Neuron (in vitro differentiated cells): ENCODE measurements around the gene ZBTB25.
"Not testable (repeated sequence)": the region's sequence is repeated elsewhere in the genome, so short reads cannot be mapped to it uniquely, and the experiment has no call there.

ENCODE experiments used
- H2AFZ ChIP-seq: one replicate; pipeline ENCODE4 v1.6.1; 2013; ENCODE audit warnings: low read depth, mild to moderate bottlenecking, inconsistent platforms, low read length, moderate library complexity
- H3K27me3 ChIP-seq: one replicate; pipeline ENCODE4 v1.6.1; 2013; ENCODE audit warnings: low read length; ENCODE audit not compliant: insufficient read depth
- H3K36me3 ChIP-seq: one replicate; pipeline ENCODE4 v1.6.1; 2013; ENCODE audit warnings: low read length; ENCODE audit not compliant: insufficient read depth
- H3K4me1 ChIP-seq: one replicate; pipeline ENCODE4 v1.6.1; 2013; ENCODE audit warnings: low read length; ENCODE audit not compliant: insufficient read depth
- H3K4me3 ChIP-seq: 2 replicates; pipeline ENCODE4 v1.5.1; 2013; ENCODE audit warnings: mild to moderate bottlenecking, low read length, moderate library complexity
- H3K9me3 ChIP-seq: one replicate; pipeline ENCODE4 v1.6.1; 2013; ENCODE audit warnings: low read length

ZBTB25 gene

DNA sequence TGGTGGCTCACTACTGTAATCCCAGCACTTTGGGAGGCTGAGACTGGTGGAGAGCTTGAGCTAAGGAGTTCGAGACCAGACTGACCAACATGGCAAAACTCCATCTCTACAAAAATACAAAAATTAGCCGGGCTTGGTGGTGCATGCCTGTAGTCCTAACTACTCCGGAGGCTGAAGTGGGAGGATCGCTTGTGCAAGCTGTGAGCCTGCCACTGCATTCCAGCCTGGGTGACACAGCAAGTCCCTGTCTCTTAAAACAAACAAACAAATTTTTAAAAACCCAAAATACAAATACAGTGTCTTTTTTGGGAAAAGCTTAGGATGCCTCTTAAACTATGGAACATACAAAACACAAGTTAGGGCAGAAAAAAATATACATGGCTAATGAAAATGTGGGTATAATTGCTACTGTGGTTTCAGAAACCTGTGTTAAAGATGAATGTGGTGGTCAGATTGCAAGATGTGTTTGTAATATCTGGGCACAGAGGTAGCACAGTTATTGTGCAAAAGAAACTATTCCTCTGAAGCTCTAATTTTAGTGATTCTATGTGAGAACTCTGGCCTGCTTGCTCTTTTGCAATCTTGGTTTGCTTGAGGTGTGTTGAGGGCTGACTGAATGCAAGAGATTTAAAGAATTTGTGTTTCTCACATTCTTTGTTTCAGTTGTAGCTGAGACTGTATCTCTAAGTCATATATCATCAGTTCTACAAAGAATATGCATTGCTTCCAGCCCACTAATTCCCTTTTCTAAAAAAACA lies 33.0 kb upstream of the ZBTB25 start:
- Histone ChIP-seq H3K36me3 (no peaks in the 10 kb centered on the region), H3K4me3 (no peak overlapping the region), H3K9me3 (peaks cover 20% of the 10 kb centered on the region), H3K4me1 (peaks cover 3% of the 10 kb centered on the region), H2AFZ (no peak overlapping the region), H3K27me3 (no peaks in the 10 kb centered on the region)

DNA sequence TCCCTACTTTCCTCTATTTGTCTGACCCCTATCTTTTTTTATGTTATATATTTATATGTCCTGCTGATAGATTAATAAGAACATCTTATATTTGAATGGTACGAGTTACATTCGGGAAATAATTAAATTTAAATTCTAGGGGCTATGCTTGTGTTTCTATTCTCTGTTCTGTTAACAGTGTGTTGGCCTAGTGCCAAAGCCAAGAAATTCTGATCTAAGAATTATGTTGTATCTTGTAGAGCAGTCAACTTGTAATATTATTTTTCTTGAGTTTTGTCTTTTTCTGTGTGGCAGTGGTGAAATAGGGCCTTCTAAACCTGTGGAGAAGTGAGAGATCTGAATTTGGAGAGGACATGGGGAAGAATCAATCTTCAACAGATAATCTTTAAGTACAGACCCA lies 27.9 kb upstream of the ZBTB25 start:
- no peaks in the 10 kb centered on the region for H3K36me3 ChIP-seq
- H3K27me3 ChIP-seq: no peaks in the 10 kb centered on the region
- H2AFZ ChIP-seq: no peak overlapping the region
- no peaks in the 10 kb centered on the region for H3K9me3 ChIP-seq
- no peaks in the 10 kb centered on the region for H3K4me1 ChIP-seq
- no peak overlapping the region for H3K4me3 ChIP-seq

DNA sequence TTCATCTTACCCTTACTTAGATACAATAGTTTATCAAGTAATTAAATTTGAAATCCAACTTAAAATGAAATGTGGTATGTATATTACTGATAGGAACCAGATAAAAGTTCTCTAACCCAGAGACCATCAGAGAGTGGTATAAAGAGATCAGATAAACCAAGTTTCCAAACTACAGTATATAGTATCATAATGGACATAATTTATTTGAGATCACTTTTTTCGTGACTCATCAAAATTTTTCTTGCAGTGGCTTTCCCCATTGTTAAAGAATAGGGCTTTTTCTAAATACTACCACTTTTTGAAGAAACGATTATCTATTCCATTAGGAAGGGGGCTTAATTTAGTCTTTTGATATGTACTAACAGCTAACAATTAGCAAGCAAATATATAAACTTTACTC lies 21.7 kb upstream of the ZBTB25 start:
- no peaks in the 10 kb centered on the region for H3K9me3 ChIP-seq
- peaks cover 30% of the 10 kb centered on the region for H3K36me3 ChIP-seq

DNA sequence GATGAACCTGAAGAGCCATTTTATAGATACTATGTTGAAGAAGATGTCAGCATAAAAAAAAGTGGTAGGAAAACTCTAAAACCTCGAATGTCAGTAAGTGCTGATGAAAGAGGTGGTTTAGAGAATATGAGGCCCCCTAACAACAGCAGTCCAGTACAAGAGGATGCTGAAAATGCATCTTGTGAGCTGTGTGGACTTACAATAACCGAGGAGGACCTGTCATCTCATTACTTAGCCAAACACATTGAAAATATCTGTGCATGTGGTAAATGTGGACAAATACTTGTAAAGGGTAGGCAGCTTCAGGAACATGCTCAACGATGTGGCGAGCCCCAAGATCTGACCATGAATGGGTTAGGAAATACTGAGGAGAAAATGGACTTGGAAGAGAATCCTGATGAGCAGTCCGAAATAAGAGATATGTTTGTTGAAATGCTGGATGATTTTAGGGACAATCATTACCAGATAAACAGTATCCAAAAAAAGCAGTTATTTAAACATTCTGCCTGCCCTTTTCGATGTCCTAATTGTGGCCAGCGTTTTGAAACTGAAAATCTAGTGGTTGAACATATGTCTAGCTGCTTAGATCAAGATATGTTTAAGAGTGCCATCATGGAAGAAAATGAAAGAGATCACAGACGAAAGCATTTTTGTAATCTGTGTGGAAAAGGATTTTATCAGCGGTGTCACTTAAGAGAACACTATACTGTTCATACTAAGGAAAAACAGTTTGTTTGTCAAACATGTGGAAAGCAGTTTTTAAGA lies 19.1 kb upstream of the ZBTB25 start:
- H3K27me3 ChIP-seq: no peaks in the 10 kb centered on the region
- no peaks in the 10 kb centered on the region for H3K4me1 ChIP-seq
- H2AFZ ChIP-seq: no peak overlapping the region
- peaks cover 30% of the 10 kb centered on the region for H3K36me3 ChIP-seq
- no peak overlapping the region for H3K4me3 ChIP-seq
- no peaks in the 10 kb centered on the region for H3K9me3 ChIP-seq

More for the DNA sequence above, 21.7 kb upstream of the ZBTB25 start:
- H3K27me3 ChIP-seq: no peaks in the 10 kb centered on the region
- H3K4me1 ChIP-seq: no peaks in the 10 kb centered on the region
- H3K4me3 ChIP-seq: no peak overlapping the region
- H2AFZ ChIP-seq: no peak overlapping the region

DNA sequence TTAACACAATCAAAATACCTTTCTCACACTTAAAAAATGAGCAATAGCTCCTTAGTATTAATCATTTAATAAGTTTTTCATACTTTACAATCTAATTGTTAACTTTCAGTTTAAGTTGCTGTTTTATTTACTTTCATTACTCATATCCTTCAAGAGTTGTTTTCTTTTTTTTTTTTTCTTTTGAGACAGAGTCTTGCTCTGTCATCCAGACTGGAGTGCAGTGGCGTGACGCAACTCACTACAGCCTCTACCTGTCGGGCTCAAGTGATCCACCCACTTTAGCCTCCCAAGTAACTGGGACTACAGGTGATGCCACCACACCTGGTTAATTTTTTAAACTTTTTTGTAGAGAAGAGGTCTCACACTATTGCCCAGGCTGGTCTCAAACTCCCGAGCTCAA lies 17.1 kb upstream of the ZBTB25 start:
- Histone ChIP-seq H2AFZ (no peak overlapping the region), H3K4me1 (no peaks in the 10 kb centered on the region), H3K27me3 (no peaks in the 10 kb centered on the region), H3K36me3 (peaks cover 30% of the 10 kb centered on the region), H3K9me3 (no peaks in the 10 kb centered on the region), H3K4me3 (no peak overlapping the region)

DNA sequence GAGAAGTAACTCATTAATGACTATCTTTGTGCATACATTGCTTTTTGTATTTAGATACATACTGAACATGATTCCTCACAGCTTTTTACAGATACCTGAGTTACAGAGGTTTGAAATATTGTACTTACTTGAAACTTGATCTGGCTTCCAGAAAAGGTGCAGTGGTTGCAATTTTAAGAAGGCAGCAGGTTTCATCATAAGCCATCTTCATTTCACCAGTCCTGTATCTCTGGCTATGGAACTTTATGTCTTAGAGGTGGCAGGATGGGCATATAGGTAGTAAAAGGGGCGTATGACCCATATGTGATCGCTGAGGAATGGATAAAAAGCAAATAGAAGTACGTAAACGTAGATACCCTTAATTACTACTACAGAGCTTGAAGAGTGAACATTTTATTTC lies 14.6 kb upstream of the ZBTB25 start:
- H3K36me3 ChIP-seq: peaks cover 21% of the 10 kb centered on the region
- no peak overlapping the region for H3K4me3 ChIP-seq
- H2AFZ ChIP-seq: no peak overlapping the region
- no peaks in the 10 kb centered on the region for H3K4me1 ChIP-seq
- H3K27me3 ChIP-seq: no peaks in the 10 kb centered on the region
- H3K9me3 ChIP-seq: no peaks in the 10 kb centered on the region

DNA sequence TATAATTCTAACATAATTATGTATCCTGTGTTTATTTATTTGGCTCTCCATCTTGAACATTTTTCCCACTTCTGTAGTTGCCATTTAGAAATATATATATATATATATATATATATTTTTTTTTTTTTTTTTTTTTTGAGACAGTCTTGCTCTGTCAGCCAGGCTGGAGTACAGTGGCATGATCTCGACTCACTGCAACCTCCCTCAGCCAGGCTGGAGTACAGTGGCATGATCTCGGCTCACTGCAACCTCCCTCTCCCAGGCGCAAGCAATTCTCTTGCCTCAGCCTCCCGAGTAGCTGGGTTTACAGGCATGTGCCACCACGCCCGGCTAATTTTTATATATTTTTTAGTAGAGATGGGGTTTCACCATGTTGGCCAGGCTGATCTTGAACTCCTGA lies 14.0 kb upstream of the ZBTB25 start:
- H3K36me3 ChIP-seq: peaks cover 15% of the 10 kb centered on the region
- not testable (repeated sequence) for H2AFZ ChIP-seq, H3K4me1 ChIP-seq, H3K27me3 ChIP-seq, H3K4me3 ChIP-seq, H3K9me3 ChIP-seq

DNA sequence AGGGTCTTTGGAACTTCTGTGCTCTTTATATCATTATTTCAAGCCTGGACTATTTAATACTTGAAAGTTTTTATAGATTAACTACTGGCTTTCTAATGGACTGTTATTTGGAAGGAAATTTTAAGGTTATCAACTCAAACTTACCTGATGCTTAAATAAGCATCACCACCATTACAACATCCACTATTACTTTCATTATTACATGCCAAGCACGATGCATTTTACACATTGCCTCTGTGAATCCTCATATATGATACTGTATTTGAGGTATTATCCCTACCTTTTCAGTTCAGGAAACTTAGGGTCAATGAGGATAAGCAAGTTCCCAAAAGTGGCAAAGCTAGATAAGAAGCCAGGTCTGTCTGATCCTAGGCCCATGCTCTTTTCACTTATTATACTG lies 13.3 kb upstream of the ZBTB25 start:
- no peaks in the 10 kb centered on the region for H3K9me3 ChIP-seq
- H3K27me3 ChIP-seq: no peaks in the 10 kb centered on the region
- H3K36me3 ChIP-seq: peaks cover 8% of the 10 kb centered on the region
- H2AFZ ChIP-seq: no peak overlapping the region
- no peak overlapping the region for H3K4me3 ChIP-seq
- H3K4me1 ChIP-seq: no peaks in the 10 kb centered on the region

DNA sequence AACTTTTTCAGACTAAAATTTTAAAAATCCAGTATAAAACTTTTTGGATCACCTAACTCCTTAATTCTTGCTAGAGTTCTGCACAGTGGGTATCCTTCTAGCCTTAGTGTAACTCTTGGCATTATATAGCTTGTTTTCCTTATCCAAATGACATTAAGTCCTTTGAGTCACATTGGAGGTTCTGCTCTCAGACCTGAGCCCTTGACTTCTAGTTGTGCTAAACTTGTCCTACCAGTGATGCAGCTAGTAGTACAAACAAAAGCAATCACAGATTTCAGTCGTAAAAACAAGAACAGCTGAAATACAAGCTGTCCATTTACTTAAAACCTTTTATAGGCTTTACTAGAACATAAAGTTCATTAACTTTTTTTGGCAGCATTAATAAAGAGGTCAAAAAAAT lies 11.4 kb upstream of the ZBTB25 start:
- Histone ChIP-seq H3K27me3 (no peaks in the 10 kb centered on the region), H3K9me3 (no peaks in the 10 kb centered on the region), H3K36me3 (no peaks in the 10 kb centered on the region), H3K4me3 (no peak overlapping the region), H2AFZ (no peak overlapping the region), H3K4me1 (no peaks in the 10 kb centered on the region)

DNA sequence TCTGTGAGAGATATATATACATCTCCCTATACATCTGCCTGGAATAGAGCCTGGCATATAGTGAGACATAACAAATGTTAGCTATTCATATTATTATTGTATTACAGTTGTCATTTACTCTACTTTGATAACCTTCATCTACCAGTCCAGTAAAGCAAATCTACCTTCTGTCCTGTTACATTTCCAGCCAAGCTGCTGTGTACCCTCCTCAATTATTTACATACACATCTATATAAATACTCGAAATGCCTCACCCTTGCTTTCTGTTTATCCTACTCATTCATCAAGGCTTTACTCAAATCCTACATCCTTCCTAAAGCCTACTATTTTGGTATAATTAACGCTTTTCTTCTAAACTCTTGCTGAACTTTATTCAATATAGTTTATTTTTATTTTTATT lies 9.6 kb upstream of the ZBTB25 start:
- no peak overlapping the region for H3K4me3 ChIP-seq
- H3K36me3 ChIP-seq: no peaks in the 10 kb centered on the region
- no peaks in the 10 kb centered on the region for H3K4me1 ChIP-seq
- no peaks in the 10 kb centered on the region for H3K9me3 ChIP-seq
- H3K27me3 ChIP-seq: no peaks in the 10 kb centered on the region
- H2AFZ ChIP-seq: no peak overlapping the region

DNA sequence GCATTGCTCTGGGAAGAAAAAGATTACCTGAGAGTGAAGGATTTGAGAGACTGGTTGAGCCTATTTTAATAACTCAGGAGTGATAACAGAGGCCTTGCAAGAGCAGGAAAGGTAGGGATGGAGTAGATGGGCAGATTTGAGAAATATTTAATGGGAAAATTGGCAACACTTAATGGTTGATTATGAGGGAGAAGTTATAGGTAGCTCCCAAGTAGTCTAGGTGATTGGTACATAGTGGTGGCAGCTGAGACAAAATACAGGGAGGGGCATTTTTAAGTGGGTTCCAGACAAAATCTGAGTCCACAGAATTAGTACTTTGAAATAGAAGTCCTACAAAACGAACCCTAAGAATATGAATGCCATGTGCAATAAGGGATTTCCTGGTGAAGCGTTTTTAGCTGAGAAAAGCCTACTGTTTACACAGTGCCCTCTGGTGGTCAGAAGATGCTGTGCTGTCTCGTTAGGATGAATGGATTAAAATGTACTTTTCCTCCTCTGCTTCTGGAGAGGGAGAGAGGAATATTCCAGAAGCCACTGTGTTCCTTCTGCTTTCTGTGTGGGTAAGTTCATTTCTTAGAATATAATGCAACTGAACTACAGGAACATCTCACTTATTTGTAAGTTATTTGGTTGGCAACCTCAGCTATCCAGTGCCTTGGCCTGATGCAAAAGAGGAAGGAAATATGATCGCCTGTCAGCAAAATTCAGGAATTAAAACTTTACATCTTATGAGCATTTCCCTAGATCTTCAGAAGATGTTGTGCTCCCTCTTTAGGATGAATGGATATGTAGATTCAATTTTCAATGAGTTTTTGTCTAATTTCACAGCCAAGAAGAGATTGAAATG lies 7.4 kb upstream of the ZBTB25 start:
- Histone ChIP-seq H3K36me3 (no peaks in the 10 kb centered on the region), H3K9me3 (no peaks in the 10 kb centered on the region), H3K27me3 (no peaks in the 10 kb centered on the region), H3K4me3 (no peak overlapping the region), H3K4me1 (peaks cover 11% of the 10 kb centered on the region), H2AFZ (no peak overlapping the region)

DNA sequence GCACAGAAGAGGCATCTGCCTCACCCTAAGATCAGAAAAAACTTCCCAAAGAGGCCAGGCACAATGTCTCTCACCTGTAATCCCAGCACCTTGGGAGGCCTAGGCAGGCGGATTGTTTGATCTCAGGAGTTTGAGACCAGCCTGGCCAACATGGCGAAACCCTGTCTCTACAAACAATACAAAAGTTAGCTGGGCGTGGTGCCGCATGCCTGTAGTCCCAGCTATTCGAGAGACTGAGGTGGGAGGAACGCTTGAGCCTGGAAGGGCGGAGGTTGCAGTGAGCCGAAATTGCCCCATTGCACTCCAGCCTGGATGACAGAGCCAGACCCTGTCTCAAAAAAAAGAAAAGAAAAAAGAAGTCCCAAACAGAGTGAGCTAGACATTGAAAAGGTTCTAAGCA lies 5.4 kb upstream of the ZBTB25 start:
- H3K4me1 ChIP-seq: peaks cover 17% of the 10 kb centered on the region
- H3K4me3 ChIP-seq: no peak overlapping the region
- H3K27me3 ChIP-seq: no peaks in the 10 kb centered on the region
- no peaks in the 10 kb centered on the region for H3K36me3 ChIP-seq
- H2AFZ ChIP-seq: no peak overlapping the region
- H3K9me3 ChIP-seq: no peaks in the 10 kb centered on the region

DNA sequence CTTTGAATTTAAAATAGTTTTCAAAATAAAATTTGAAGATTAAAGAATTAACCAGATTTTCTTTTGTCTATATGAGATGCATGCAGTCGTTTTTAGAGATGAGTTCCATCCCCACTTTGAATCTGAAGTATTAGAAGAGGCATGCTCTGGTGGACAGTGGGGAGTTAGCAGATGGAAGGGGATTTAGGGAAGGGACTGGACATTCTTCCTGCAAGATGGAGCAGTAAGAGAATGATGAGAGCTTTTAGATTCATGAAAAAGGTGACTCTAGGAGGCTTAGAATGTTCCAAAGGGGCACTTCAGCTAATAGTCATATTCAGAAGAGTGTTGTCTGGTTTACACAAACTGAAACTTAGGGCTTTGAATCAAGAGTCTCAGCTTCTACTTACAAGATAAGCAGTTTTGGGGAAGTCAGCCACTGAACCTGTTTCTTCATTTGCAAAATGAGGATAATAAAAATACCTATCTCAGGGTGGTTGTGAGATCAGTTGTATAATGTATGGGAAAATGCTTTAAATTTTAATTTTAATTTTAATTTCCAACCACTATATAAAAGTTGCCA lies 4.7 kb upstream of the ZBTB25 start:
- no peaks in the 10 kb centered on the region for H3K9me3 ChIP-seq
- no peaks in the 10 kb centered on the region for H3K27me3 ChIP-seq
- H3K4me1 ChIP-seq: peaks cover 17% of the 10 kb centered on the region
- no peaks in the 10 kb centered on the region for H3K36me3 ChIP-seq
- H2AFZ ChIP-seq: no peak overlapping the region
- no peak overlapping the region for H3K4me3 ChIP-seq
